MM.1S (cell line): ENCODE results near the gene RTN4R.
"Not testable (repeated sequence)": the region's sequence is repeated elsewhere in the genome, so short reads cannot be mapped to it uniquely, and the experiment has no call there.

Experiments used
- EZH2 ChIP-seq: fragments of 300-600 bp; sonication (generic); optimal IDR thresholded peaks from 2 replicates; pipeline ENCODE3; 2017; ENCODE audit warnings: low read depth, mild to moderate bottlenecking, antibody characterized with exemption, low read length, mixed read lengths
- EZH2phosphoT487 ChIP-seq: fragments of 300-600 bp; sonication (generic); IDR thresholded peaks from 2 replicates; pipeline ENCODE4 v1.6.1; 2018; ENCODE audit warnings: antibody characterized with exemption, low read length
- TF ChIP-seq, protein P1 (sequence below): fragments of 300-600 bp; sonication (generic); IDR thresholded peaks from 2 replicates; pipeline ENCODE4 v1.5.1; 2016; ENCODE audit warnings: antibody characterized with exemption, low read length, mixed read lengths

DNA sequence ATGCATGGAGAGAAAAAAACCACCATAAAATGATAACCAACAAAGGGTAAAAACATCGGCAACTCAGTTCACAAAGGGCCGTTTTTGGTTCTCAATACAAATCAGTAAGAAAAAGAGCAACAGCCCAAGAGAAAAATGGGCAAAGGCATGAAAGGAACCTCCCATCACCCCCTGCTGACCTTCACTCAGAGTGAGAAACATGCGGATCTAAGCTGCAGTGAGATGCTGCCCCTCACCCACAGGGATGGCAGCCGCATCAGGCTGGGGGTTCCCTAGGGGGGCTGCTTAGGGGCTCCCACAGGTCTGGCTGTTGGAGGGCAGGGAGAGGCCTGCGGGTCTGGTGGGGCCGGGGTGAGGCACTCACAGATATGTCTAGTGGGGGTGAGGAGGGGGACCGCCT lies 7.2 kb upstream of the RTN4R start:
- TF ChIP-seq, protein P1, sequence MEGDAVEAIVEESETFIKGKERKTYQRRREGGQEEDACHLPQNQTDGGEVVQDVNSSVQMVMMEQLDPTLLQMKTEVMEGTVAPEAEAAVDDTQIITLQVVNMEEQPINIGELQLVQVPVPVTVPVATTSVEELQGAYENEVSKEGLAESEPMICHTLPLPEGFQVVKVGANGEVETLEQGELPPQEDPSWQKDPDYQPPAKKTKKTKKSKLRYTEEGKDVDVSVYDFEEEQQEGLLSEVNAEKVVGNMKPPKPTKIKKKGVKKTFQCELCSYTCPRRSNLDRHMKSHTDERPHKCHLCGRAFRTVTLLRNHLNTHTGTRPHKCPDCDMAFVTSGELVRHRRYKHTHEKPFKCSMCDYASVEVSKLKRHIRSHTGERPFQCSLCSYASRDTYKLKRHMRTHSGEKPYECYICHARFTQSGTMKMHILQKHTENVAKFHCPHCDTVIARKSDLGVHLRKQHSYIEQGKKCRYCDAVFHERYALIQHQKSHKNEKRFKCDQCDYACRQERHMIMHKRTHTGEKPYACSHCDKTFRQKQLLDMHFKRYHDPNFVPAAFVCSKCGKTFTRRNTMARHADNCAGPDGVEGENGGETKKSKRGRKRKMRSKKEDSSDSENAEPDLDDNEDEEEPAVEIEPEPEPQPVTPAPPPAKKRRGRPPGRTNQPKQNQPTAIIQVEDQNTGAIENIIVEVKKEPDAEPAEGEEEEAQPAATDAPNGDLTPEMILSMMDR: not testable (repeated sequence)
- not testable (repeated sequence) for TF ChIP-seq EZH2, EZH2phosphoT487
